HG02852 (cell line): ENCODE data around the gene C5AR2.
"Not testable (repeated sequence)": the region's sequence is repeated elsewhere in the genome, so short reads cannot be mapped to it uniquely, and the experiment has no call there.

Source experiments
- ATAC-seq: cut with Tn5 transposase; IDR thresholded peaks from one replicate; pipeline ENCODE4 v1.9.1; 2021; ENCODE audit warnings: mild to moderate bottlenecking, moderate library complexity; ENCODE audit not compliant: unreplicated experiment

The C5AR2 gene

GRCh38 chr19:47331931-47332547 lies at the start of gene C5AR2:
Gene C5AR2 (plus strand): TSS chr19:47332175. CDS start chr19:47340800, 8,625 bp downstream.
- ATAC-seq, result no peak

- no peak for ATAC-seq
Measured at GRCh38 chr19:47283405-47284059, 48.4 kb upstream of the C5AR2 start.

GRCh38 chr19:47284324-47284899 lies 47.6 kb upstream of the C5AR2 start:
- no peak for ATAC-seq

DNA sequence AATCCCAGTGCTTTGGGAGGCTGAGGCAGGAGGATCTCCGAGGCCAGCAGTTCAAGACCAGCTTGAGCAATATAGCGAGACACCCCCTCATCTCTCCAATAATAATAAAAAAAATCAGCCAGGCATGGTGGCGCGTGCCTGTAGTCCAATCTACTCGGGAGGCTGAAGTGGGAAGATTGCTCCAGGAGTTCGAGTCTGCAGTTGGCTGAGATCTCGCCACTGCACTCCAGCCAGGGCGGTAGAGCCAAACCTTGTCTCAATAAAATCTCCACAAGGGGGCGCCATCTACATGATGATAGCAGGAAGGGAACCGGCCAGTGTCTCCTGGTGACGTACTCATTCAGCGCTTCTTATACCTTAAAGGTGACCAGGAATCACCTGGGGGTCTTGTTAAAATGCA lies 35.9 kb upstream of the C5AR2 start:
- no peak for ATAC-seq

DNA sequence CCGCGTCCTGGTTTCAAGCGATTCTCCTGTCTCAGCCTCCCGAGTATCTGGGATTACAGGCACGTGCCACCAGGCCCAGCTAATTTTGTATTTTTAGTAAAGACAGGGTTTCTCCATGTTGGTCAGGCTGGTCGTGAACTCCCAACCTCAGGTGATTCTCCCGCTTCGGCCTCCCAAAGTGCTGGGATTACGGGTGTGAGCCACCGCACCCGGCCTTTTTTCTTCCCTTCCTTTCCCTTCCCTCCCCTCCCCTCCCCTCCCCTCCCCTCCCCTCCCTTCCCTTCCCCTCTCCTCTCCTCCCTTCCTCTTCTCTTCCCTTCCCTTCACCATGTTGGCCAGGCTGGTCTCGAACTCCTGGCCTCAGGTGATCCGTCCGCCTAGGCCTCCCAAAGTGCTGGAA lies 31.1 kb upstream of the C5AR2 start:
- not testable (repeated sequence) for ATAC-seq

- ATAC-seq, result no peak
Measured at GRCh38 chr19:47302249-47302648, 29.7 kb upstream of the C5AR2 start.

DNA sequence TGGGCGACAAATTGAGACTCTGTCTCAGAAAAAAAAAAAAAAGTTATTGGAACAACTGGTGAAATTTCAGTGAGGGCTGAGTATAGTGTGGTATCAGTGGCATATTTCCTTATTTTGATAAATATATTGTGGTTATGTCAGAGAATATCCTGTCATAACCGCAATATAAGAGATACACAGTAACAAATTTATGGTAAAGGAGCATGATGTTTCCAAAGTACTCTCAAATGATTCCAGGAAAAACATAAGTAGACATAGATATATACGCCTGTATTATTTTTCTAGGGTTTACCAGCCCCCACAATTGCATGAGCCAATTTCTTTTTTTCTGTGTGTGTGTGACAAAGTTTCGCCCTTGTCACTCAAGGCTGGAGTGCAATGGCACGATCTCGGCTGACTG lies 28.0 kb upstream of the C5AR2 start:
- no peak for ATAC-seq

- ATAC-seq, result no peak
Measured at GRCh38 chr19:47305309-47305751, 26.6 kb upstream of the C5AR2 start.

- no peak for ATAC-seq
Measured at GRCh38 chr19:47306303-47306702, 25.7 kb upstream of the C5AR2 start.

DNA sequence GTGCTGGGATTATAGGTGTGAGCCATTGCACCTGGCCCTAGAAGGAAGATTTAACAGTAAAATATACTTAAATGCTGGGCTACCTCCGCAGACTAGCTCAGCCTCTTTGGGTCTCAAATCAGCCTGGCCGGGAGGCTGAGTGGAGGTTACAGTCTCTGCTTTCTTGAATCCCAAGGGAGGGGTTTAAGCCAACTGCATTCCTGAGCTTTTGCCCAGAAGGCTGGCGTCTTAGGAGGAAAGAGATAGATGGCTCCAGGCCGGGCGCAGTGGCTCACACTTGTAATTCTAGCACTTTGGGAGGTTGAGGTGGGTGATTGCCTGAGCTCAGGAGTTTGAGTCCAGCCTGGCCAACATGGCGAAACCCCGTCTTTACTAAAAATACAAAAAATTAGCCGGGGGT lies 22.9 kb upstream of the C5AR2 start:
- ATAC-seq, result no peak

DNA sequence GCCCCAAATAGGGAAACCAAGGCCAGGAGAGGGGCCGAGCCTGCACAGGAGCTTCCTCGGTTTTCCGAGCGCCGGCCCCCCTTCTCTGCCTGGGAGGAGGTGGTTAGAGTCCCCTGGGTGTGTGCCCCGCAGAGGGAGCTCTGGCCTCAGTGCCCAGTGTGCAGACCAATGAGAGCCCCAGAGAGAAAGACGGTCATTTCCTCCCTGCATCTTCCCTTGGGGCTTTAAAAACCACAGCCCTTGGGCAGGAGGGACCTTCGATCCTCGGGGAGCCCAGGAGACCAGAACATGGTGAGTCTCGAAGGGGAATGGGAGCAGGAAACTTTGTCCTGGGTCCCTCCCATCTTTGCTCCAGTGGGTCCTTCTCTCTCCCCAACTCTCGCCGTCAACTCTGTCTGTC lies 22.4 kb upstream of the C5AR2 start, which contains the start of gene C5AR1:
Gene C5AR1, plus strand, starts transcription at position 254 of the 400 bp plus-strand sequence. Its CDS starts 35 bp downstream, at position 289.
- ATAC-seq, result no peak

DNA sequence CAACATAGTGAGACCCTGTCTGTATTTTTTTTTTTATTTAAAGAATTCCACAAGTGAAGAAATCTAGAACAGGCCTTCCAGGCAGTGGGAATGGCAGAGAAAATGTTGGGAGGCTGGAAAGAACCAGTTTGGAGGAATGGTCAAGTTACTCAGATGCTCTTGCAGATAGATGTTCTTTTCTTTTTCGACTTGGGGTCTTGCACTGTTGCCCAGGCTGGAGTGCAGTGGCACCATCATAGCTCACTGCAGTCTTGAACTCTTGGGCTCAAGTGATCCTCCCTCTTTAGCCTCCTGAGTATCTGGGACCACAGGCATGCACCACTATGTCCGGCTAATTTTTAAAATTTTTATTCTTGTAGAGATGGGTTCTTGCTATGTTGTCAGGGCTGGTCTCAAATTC lies 21.7 kb upstream of the C5AR2 start:
- ATAC-seq, result no peak

GRCh38 chr19:47310819-47311218 lies 21.2 kb upstream of the C5AR2 start:
- no peak for ATAC-seq

DNA sequence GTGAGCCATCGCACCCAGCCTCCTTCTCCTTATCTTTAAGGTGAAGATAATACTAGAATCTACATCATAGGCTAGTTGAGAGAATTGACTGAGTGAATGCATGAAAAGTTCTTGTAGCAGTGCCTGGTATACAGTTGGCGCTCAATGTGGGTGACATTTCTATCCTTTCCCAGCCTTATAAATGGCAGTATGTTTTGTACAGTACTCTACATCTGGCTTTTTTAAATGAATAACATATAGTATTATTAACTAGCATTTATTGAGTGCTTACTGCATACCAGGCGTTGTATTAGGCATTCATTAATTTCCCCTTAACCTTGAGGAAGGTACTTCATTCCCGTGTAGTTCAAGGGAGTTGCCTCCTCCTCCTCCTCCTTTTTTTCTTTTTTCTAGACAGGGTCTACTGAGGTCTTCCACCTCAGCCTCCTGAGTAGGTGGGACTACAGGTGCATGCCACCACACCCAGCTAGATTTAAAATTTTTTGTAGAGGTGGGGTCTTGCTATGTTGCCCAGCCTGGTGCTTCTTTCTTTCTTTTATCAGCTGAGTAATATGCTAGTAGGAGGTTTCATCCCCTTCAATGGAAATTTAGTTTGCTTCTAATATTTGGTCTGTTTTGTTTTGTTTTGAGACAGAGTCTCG lies 19.5 kb upstream of the C5AR2 start:
- ATAC-seq, result no peak

- ATAC-seq, result no peak
Measured at GRCh38 chr19:47313754-47314295, 18.1 kb upstream of the C5AR2 start.

- ATAC-seq, result no peak
Measured at GRCh38 chr19:47315125-47315821, 16.7 kb upstream of the C5AR2 start.

- ATAC-seq, result no peak
Measured at GRCh38 chr19:47316513-47316912, 15.5 kb upstream of the C5AR2 start.

GRCh38 chr19:47319923-47320871 lies 11.8 kb upstream of the C5AR2 start:
- ATAC-seq, result no peak

- no peak for ATAC-seq
Measured at GRCh38 chr19:47321630-47322029, 10.3 kb upstream of the C5AR2 start.

DNA sequence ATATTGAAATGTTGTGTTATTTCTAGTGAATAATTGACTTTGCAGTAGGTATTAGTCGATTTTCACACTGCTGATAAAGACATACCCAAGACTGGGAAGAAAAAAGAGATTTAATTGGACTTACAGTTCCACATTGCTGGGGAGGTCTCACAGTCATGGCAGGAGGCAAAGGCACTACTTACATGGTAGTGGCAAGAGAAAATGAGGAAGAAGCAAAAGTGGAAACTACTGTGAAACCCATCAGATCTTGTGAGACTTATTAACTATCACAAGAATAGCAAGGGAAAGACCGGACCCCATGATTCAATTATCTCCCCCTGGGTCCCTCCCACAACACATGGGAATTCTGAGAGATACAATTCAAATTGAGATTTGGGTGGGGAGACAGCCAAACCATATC lies 9.9 kb upstream of the C5AR2 start:
- no peak for ATAC-seq
